Right hindlimb (tissue), 1 donor: ENCODE measurements around the gene CROCC.
"Not testable (repeated sequence)": the region's sequence is repeated elsewhere in the genome, so short reads cannot be mapped to it uniquely, and the experiment has no call there.

ENCODE experiments used
- DNase-seq: peaks from one replicate; pipeline ENCODE4 v3.0.0-alpha.2; 2018

Gene CROCC, protein sequence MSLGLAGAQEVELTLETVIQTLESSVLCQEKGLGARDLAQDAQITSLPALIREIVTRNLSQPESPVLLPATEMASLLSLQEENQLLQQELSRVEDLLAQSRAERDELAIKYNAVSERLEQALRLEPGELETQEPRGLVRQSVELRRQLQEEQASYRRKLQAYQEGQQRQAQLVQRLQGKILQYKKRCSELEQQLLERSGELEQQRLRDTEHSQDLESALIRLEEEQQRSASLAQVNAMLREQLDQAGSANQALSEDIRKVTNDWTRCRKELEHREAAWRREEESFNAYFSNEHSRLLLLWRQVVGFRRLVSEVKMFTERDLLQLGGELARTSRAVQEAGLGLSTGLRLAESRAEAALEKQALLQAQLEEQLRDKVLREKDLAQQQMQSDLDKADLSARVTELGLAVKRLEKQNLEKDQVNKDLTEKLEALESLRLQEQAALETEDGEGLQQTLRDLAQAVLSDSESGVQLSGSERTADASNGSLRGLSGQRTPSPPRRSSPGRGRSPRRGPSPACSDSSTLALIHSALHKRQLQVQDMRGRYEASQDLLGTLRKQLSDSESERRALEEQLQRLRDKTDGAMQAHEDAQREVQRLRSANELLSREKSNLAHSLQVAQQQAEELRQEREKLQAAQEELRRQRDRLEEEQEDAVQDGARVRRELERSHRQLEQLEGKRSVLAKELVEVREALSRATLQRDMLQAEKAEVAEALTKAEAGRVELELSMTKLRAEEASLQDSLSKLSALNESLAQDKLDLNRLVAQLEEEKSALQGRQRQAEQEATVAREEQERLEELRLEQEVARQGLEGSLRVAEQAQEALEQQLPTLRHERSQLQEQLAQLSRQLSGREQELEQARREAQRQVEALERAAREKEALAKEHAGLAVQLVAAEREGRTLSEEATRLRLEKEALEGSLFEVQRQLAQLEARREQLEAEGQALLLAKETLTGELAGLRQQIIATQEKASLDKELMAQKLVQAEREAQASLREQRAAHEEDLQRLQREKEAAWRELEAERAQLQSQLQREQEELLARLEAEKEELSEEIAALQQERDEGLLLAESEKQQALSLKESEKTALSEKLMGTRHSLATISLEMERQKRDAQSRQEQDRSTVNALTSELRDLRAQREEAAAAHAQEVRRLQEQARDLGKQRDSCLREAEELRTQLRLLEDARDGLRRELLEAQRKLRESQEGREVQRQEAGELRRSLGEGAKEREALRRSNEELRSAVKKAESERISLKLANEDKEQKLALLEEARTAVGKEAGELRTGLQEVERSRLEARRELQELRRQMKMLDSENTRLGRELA (N-terminal part only)

DNA sequence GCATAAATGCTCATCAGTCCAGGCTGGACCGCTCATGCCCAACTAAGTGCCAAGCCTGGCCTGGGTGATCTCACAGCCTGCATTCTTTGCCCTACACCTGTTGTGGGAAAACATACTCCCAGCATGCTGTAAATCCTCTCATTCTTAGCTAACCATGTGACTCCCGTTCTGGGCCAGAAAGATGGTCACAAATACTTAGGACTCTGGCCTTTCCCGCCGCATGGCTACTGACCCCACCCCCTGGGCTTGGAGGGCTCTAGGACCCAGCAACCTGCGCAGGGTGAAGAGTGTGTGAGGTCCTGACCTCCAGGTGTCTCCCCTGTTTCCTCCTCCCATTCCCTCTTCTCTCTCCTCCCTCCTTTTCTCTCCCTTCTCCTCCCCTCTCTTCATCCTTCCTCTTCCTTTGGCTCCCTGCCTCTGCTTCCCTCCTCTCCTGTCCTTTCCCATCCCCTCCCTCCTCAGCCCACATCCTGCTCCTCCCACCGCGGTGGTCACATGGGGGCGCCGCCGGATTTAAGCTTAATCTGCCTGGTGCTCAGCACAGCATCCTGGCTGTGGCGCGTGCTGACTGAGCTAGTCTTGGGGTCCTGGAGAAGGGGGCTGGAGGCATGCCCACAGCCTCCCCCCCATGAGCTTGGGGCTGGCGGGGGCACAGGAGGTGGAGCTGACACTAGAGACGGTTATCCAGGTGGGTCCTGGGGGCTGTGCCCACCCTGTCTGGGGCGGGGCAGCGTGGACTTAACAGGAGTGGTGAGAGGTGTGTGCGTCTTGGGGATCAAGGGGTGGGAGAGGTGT lies at the start of gene CROCC:
Gene CROCC, plus strand, starts transcription at position 541 of the 795 bp plus-strand sequence. Its CDS starts 88 bp downstream, at position 629.
- peak; percentile 74 for DNase-seq

DNA sequence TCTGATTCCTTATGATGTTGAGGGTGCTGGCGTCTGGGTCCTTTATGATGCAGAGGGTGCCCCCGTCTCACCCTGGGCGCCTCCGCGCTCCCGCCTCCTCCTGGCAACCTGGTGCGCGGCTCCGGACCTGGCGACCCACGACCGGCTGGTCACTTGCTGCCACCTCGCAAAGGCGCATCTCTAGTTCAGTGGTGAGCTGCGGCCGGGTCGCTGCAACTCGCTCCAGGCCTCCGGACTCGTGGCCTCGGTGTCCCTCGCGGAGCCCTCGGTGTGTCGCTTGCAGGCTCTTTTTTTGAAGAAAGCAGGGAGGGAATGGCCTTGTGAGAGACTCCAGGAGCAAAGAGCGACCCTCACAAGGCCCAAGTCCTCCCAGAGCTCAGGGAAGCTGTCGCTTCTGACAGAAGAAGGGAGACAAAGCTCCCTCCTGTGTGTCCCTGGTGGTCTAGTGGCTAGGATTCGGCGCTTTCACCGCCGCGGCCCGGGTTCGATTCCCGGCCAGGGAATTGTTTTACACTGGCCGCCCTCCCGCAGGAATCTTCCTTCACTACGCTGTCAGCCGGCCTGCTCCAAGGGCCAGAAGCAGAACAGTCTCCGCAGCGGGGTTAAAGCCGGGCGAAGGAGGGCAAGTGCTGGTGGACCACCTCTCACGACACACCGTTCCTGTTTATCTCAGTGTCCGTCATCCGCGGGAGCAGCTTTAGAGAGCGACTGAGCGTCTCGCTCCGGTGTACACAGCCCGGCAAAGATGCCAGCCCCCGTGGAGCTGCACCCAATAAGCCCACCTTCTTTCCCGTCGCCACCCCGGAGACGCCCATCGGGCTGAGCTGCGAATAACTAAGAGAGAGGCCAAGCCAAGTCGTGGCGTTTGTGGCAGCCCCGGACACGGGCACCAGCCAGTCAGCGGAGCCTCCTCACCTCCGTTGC lies 49.3 kb upstream of the CROCC start:
- DNase-seq, result peak; percentile 40

GRCh38 chr1:16873076-16873879 lies 48.5 kb upstream of the CROCC start:
- DNase-seq, result peak; percentile 51

- not testable (repeated sequence) for DNase-seq
These were observed 46.6 kb upstream of the CROCC start for GRCh38 chr1:16874968-16875765.

DNA sequence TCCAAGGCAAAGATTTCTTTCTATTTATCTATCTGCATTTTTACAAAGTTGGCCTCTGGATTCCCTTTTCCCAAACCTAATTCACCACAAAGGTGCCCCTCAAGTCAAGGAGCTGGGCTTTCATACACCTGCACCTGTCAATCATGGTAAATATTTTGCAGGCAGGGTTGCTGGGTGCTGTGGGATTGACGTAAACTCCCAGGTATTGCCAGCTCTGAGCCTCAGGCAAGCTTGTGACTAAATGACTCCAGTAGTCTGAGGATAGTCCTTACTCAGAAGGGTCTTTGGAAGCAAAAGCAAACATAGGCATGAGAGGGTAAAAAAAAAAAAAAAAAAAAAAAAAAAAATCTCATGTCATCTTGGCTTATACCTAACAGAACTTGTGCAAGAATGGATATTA lies 40.0 kb upstream of the CROCC start:
- not testable (repeated sequence) for DNase-seq

GRCh38 chr1:16882986-16883385 lies 38.7 kb upstream of the CROCC start:
- no peak for DNase-seq

DNA sequence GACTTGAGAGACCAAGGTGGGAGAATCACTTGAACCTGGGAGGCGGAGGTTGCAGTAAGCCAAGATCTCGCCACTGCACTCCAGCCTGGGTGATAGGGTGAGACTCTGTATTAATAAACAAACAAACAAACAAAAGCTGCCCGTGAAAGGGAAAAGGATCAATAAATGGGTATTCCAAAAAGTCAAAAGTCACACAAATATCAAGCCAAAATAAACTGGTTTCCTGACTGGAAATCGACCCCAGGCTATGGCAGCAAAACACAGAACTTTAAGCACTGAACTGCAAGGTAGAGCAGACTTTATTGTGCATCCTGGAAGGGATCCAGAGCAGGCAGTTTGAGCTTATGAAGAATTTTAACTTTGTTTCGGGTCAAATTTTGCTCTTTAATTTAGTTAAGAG lies 37.2 kb upstream of the CROCC start:
- not testable (repeated sequence) for DNase-seq

DNA sequence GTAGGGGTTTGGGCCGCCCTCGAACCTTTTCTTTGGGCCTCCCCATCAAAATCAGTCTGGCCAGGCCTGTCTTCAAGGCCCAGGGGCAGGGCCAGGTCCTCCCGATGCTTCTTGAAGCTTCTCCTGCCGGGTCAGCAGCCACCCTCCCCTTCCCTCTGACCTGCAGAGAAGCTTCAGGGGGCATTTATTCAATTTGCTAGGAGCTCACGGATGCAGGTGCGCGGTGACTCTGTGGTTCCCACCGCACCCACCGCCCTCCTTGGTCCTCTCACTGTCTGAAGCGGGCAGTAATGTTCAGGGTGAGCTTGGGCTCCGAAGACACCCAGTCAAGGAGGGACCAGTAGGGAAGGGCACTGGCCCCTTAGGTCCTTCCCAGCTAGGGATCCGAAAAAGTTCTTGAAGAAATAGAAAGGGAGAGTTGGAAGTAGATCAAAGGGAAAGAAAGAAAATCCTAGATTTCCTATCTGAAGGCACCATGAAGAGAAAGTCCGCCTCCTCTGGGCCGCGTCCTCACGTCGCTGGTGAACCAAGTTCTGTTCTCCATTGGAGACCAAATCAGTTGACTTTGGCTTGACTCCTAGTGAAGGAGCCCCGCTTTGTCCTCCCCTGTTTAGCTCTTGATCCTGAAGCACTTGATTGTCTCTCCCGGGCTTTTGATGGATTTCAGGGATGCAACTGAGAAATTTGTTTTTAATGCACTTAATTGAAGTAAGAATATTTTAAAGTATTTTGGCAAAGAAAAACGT lies 34.7 kb upstream of the CROCC start:
- DNase-seq, result no peak

DNA sequence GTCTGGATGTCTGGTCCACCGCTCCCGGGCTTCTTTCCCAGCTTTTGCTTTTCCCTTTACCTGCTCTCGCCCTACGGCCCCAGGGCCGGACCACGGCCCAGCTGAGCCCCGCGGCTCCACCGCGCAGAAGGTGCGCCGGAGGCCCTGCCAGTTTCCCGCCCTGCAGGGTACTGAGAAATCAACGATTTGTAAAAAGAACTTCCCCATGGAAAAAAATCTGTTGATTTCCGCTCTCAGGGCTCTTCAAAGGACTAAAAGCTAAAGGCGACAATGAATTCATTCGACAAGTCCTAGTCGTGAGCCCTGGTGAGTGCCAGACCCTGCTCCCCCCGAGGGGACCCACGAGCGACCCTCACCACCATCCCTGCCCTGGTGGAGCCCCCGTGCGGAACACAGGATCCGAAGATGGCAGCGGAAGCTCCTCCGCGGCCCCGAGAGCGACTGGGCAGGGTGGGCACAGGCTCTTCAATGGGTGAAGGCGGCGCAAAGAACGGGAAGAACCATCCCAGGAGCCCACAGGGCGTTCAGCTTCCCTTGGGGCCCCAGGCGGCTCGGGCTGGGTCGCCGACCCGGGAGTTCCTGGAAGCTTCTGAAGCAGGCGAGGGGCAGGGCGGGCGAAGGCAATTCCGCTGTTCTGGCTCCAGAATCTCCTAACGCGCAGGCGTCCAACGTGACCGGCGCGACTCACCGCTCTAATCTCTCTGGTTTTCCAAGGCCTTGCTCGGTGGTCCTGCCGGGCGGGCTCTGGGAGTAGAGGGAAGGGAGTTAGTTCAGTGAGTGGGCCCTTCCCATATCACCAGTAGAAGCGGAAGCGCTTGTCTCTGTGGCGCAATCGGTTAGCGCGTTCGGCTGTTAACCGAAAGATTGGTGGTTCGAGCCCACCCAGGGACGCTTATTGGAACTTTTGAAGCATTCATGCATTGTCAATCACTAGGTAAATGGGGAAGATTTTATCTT lies 32.6 kb upstream of the CROCC start:
- peak; percentile 87 for DNase-seq

DNA sequence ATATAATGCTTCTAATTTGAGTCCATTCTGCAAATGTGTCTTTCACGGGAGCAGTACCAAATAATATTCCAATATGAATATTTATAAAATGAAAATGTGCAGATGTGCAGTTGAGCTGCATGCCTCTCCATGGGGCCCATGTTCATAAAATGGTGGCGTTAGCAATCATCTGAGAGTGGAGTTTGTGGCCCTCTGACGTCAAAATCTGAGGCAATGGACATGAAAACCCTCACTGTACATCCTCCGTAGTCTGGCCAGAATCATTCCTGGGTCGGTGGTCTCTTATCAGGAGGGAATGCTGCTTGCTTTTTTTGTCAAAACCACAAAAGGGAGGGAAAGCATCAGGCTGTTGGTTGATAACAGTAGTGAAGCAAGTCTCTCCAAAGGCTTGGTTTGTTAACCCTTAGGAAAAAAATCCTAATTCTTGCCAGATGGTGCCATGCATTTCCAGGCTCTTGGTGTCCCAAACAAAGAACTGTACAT lies 31.2 kb upstream of the CROCC start:
- DNase-seq, result not testable (repeated sequence)

DNA sequence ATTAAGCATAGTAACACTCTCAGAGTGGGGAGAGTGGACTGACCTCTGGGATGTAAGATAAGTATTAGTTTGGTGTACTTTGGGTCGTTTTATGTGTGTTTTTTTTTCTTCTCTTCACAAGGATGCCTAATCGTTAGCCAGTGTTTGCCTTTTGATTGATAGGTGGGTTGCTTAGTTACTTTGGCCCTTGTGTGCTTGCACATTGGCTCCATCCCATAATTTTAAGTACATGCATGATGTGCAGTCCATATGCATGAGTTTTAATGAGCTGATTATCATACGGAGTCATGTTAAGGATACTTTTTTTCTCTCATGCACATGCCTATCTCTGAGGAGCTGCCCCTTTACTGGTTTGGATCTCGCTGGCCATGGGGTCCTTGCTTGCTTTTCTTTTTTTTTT lies 30.7 kb upstream of the CROCC start:
- not testable (repeated sequence) for DNase-seq

DNA sequence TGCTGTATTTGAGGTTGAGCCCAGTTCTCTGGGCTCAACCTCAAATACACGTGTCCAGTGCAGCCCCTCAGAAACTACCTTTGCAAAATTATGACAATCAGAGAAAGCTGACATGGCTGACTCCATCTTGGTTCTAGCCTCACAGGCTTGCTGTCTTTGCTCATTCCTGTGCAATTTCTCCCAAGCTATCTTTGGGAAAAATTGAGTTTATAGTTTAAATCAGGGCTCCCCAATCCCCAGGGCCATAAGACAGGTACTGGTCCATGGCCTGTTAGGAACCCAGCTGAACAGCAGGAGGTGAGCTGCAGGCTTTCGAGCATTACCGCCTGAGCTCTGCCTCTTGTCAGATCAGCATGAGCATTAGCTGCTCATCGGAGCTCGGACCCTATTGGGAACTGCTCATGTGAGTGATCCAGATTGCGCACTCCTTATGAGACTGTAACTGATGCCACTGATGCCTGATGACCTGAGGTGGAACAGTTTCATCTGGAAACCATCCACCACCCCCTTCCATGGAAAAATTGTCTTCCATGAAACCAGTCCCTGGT lies 28.7 kb upstream of the CROCC start:
- not testable (repeated sequence) for DNase-seq

GRCh38 chr1:16893796-16894195 lies 27.9 kb upstream of the CROCC start:
- DNase-seq, result not testable (repeated sequence)

GRCh38 chr1:16894338-16894737 lies 27.4 kb upstream of the CROCC start:
- DNase-seq, result not testable (repeated sequence)

DNA sequence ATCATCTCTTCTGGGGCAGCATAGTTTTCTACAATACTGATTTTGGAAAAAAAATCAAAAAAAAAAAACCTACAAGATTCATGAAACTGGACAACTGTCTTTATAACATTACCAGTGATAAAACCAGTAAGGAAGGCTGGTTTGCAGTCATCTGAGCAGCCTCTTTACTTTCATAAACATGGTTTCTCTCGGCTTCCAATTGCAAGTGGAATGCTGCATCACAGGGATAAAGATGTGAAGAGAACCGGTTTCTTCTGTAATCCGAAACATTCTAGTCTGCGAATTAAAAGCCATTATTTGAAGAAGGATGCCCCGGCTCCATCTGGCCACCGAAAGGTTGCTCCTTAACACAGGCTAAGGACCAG lies 26.5 kb upstream of the CROCC start:
- not testable (repeated sequence) for DNase-seq

- peak; percentile 95 for DNase-seq
These were observed 26.0 kb upstream of the CROCC start, which contains the start of gene RNU1-2 for GRCh38 chr1:16895598-16896315. Gene RNU1-2, plus strand, starts transcription at chr1:16895980.
